GM12892 (cell line): ENCODE measurements around the gene NME3.
"Not testable (repeated sequence)": the region's sequence is repeated elsewhere in the genome, so short reads cannot be mapped to it uniquely, and the experiment has no call there.

Source experiments
- DNase-seq: peaks from one replicate; pipeline ENCODE4 v3.0.0; 2011; ENCODE audit not compliant: insufficient read length
- FAIRE-seq: peaks from 2 replicates; lab custom pipeline; 2011; peaks lifted over from hg19 to GRCh38; lab: Jason Lieb, UNC
- POLR2A ChIP-seq: IDR thresholded peaks from 2 replicates; pipeline ENCODE4 v1.6.1; 2011; ENCODE audit warnings: low read depth, low read length, control low read depth
- POLR2AphosphoS5 ChIP-seq: IDR thresholded peaks from 2 replicates; pipeline ENCODE4 v1.6.1; 2011; ENCODE audit warnings: low read depth, low read length, control low read depth
- TAF1 ChIP-seq: IDR thresholded peaks from 2 replicates; pipeline ENCODE4 v1.6.1; 2011; ENCODE audit warnings: low read depth, mild to moderate bottlenecking, control low read depth, low read length, borderline replicate concordance

NME3 gene

DNA sequence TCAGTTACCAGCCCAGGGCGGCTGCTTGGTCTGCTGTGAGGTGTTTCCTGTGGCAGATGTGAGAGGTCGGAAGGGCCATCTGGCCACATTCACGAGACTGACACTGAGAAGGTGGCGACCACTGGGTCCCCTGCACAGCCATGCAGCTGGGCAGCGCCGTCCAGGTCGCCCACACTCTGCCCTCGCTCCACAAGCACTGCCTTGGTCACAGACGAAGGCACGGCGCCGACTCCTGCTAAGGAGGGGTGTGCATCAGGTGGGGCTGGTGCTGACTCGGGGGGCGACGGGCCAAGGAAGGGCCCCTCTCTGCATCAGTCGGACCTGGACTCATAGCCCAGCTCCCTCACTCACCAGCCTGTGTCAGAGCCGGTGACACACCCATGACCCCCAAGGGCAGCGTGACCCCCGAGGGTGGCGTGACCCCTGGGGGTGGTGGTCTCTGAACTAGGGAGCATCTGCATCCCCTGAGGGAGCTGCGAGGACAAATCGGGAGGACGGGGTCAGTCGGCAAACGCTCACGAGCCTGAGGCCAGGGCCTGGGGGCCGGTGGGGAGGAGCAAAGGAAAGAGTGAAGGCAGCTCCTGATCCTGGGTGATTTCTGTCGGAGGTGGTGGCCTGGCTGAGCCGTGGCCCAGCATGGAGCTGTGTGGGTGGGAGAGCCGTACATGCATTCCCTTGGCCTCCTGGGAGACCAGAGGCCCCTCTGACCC lies 30.4 kb downstream of the NME3 start:
- FAIRE-seq: no peak
- no peak for TF ChIP-seq POLR2AphosphoS5
- no peak for TF ChIP-seq POLR2A
- TF ChIP-seq TAF1: no peak
- DNase-seq: no peak

DNA sequence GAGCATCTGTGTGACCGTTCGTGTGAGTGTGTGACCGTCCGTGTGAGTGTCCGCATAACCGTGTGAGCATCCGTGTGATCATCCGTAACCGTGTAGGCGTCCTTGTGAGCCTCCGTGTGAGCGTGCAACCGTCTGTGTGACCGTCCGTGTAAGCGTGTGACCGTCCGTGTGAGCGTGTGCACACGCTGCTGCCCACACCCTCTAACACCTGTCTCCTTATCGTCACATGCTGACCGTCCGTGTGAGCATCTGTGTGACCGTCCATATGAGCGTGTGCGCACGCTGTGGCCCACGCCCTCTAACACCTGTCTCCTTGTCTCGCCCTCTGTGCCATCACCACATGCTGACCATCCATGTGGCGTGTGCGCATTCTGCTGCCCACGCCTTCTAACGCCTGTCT lies 31.1 kb downstream of the NME3 start:
- no peak for FAIRE-seq
- TF ChIP-seq TAF1 (no peak), POLR2AphosphoS5 (no peak), POLR2A (no peak)
- DNase-seq: no peak

DNA sequence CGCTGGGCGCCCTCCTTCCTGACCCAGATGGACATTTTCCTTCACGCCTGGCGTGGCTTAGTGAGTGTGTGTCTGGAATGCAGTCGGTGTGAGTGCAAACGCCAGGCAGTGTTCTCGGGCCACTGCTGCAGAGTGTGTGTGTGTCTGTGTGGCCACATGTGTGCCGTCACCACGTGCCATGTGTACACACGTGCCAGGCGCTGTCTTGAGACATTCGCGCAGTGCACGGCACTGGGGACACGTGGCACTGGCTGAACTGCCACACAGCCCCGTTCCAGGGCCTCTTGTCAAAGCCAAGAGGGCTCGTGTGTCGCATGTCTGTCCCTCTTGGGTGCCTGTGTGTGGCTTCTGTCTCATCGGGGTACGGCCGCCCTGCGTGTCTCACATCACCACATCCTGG lies 36.5 kb downstream of the NME3 start:
- FAIRE-seq (no peak), DNase-seq (no peak)

DNA sequence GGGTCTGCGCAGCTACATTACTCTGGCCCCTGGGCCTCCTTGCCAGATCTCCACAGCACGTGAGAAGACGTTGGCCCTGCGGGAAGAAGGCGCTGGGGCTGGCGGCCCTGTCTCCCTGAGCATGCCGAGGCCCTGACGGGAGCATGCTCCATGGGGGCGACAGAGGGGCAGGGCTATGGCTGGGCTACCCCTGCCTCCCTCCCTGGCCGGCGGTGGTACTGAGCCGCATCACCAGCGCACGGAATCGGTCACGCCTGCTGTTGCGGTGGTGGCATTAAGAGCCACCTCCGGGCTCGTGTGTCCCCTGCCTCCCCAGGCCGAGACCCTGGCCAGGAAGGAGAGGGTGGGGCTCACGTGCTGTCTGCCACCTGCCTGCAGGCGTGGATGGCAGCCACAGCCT lies 37.2 kb downstream of the NME3 start:
- no peak for FAIRE-seq
- TF ChIP-seq POLR2AphosphoS5 (no peak), TAF1 (no peak), POLR2A (no peak)
- DNase-seq: no peak

More for the DNA sequence above, 36.5 kb downstream of the NME3 start:
- TF ChIP-seq POLR2AphosphoS5 (no peak), POLR2A (no peak), TAF1 (no peak)

DNA sequence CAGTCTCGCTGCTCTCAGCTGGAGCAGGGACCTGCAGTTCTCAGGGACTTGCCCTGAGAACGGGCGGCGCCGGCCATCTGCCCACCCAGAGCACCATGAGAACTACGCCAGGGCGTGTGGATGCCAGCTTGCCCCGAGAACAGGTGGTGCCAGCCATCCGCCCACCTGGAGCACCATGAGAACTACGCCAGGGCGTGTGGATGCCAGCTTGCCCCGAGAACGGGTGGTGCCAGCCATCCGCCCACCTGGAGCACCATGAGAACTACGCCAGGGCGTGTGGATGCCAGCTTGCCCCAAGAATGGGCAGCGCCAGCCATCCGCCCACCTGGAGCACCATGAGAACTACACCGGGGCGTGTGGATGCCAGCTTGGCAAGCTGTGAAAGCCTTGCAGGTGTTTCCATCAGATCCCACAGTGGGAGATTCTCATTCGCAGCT lies 38.8 kb downstream of the NME3 start:
- DNase-seq, FAIRE-seq: not testable (repeated sequence)

DNA sequence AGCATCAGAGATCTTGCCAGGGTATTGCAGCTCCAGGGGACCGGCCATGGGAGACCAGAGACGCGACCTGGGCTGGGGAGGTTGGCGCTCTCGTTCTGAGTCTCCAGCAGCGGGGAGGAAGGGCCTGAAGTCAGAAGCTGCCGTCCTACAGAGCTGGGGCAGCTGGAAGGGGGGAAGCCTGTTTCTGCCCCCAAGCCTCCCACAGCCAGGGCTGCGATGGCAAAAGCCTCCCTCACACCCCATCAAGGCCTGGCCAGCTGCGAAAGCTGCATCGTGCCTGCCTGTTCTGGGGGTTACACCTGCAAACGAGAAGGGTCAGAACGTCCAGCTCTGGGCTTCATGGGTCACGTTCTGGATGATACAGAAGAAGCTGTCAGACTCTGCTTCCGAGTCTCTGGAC lies 39.3 kb downstream of the NME3 start:
- FAIRE-seq (no peak), DNase-seq (no peak)
- TF ChIP-seq POLR2AphosphoS5: no peak
- no peak for TF ChIP-seq POLR2A
- TF ChIP-seq TAF1: no peak

DNA sequence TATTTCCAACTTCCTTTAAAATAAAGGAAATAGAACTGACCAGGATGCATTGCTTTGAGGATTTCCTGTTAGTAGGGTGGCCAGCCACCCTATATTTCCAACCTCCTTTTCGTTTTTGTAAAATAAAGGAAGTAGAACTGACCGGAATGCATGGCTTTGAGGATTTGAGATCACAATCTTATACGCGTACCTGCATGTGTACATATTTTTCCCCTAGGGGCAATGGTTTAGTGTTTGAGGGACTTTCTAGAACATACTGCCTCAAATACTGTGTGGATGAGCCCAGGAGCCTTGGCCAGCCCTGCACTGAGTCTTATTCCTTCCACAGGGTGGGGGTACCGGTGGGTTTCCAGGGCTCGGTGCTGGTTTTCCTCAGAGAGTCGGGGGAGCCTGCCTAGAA lies 39.7 kb downstream of the NME3 start:
- FAIRE-seq (no peak), DNase-seq (no peak)
- TF ChIP-seq POLR2AphosphoS5 (no peak), TAF1 (no peak), POLR2A (no peak)

DNA sequence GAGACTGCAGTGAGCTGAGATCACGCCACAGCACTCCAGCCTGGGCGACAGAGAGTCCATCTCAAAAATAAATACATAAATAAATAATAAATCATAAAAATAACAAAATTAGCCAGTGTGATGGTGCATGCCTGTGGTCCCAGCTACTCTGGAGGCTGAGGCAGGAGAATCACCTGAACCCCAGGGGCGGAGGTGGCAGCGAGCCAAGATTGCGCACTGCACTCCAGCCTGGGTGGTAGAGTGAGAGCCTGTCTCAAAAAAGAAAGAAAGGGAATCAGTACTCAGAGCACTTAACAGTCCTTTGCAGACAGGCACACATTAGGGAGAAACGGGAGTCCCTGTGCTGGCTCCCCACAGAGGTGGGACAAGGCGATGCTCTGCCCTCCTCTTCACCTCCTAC lies 40.3 kb downstream of the NME3 start:
- DNase-seq: no peak
- FAIRE-seq: no peak
- TF ChIP-seq POLR2AphosphoS5 (no peak), POLR2A (no peak), TAF1 (no peak)

DNA sequence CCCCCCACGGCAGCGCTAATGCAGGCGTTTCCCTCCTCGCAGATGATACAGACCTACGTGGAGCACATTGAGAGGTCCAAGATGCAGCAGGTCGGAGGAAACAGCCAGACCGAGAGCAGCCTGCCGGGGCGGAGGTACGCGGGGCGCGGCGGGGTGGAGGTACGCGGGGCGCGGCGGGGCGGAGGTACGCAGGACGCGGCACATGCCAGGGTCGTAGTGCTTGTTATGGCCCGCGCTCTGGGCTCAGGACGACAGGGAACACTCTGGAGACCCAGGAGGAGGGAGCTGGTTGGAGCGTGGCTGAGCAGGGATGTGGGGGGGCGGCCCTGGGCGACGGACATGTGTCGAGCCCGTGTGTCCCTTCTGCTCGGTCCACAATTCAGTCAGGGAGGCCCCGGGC lies 41.9 kb downstream of the NME3 start:
- FAIRE-seq (no peak), DNase-seq (no peak)
- TF ChIP-seq POLR2A: no peak
- no peak for TF ChIP-seq TAF1
- no peak for TF ChIP-seq POLR2AphosphoS5

DNA sequence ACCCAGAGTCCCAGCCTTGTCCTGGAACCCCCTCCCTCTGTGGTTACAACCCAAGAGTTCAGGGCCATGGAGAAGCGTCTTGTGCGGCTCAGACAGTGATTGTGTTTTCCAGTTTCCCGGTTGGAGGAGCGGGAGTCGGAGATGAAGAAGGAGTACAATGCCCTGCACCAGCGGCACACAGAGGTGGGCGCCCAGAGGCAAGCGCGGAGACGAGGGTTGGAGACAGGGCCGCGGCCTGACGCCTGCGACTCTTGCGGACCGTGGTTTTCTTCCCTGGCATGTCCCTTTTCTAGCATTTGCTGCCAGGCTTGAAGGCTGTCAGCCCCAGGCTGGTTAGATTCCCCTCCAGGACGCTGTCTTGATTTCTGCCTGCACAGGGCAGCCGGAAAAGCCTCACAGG lies 42.3 kb downstream of the NME3 start:
- no peak for TF ChIP-seq POLR2A
- no peak for TF ChIP-seq TAF1
- TF ChIP-seq POLR2AphosphoS5: no peak
- DNase-seq: no peak
- no peak for FAIRE-seq

DNA sequence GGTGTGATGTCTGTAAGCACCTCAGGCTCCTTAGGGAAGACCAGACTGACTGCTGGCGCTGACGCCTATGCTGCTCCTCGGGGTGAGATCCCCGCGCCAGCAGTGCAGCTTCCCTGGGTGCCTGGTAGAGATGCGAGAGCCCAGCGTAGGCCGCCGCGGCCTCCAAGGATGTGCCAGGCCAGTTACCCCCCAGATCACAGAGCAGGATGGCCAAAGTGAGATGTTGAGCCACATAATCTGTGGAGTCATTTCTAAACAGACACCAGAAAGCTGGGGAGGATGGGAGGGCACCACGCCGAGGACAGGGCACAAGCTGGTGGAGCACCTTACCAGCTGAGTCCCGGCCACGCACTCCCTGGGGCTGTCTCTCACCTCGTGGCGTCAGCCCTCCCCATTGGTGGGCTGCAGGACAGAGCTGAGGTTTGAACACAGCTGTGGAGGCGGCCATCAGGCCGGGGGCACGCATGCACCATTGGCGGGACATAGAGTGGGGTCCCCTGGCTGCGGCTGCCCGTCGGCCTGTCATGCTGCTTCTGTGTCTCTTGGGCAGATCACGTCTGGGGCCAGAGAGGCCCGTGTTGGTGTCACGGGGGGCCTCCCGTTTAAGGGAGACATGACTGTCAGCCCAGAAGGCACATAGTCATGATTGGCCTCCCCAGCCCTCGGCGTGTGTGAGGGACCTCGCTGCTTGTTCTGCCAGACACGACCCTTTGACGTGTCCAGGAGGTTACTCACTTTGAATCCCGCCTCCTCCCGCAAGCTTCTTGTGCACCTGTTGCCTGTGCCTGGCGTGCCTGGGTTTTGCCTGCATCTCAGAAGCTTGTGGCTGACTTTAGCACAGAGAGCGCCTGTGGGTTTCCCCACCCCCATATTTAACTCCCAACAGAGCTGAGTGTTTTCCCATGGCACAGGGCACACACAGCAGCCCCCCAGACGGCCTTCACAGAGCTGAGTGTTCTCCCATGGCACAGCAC lies 43.4 kb downstream of the NME3 start:
- TF ChIP-seq POLR2A: no peak
- TF ChIP-seq TAF1: no peak
- TF ChIP-seq POLR2AphosphoS5: no peak

More for the DNA sequence above, 43.4 kb downstream of the NME3 start:
- no peak for FAIRE-seq
- DNase-seq: no peak
